Cerebellar nuclear complex (tissue), 1 donor: ENCODE data around the gene TSHZ2.
"Not testable (repeated sequence)": the region's sequence is repeated elsewhere in the genome, so short reads cannot be mapped to it uniquely, and the experiment has no call there.

Source experiments
- DNase-seq, 2 experiments: peaks; one replicate each; lab custom pipeline; 2025; lab: John Stamatoyannopoulos, UW

TSHZ2 gene

DNA sequence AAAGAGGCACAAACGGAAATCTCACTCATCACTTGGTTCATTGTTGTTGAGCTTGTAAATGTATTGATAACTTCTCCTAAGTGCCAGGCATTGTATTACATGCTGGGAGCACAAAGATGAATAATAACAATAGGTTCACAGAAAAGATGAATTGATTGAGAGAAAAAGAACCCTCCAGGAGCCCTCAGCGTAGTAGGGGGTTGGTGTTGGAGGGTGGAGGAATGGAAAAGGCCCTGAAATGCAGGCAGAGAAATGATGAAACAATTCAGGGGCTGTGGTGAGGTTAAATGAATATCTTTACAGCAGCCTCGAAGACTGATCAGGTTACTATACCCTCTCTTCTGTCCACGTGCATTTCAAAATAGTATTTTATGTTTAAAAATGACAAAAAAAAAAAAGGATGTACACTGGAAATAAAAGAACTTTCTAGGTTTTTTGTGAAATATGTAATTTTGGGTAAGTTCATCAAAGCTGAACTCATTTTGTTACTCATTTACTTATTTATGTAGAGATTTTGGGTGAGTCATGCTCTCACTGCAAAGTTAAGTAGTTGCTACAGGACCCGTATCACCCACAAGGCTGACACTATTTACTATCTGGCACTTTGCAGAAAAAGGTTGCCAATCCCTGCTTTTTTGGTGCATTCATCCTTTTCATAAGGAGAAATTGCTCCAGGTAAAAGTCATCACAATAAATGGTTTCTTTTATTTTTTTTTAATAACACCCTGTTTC is 344.2 kb downstream of the TSHZ2 start:
- DNase-seq = no peak

DNA sequence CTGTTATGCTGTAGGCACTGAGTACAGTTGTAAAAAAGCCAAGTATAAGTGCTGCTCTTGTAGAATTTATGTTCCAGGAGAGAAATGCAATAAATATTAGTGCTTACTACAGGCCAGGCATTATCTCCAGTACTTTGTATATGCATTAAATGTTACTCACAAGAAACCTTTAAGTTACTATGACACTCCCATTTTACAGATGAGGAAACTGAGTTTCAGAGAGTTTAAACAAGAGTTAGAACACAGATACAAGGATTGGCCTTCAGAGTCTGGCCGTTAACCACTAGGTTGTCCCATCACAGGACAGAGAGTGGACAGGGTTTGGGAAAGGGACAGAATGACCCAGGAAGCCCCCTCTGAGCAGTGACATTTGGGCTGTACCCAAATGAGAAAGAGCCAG is 347.0 kb downstream of the TSHZ2 start:
- DNase-seq = no peak

DNA sequence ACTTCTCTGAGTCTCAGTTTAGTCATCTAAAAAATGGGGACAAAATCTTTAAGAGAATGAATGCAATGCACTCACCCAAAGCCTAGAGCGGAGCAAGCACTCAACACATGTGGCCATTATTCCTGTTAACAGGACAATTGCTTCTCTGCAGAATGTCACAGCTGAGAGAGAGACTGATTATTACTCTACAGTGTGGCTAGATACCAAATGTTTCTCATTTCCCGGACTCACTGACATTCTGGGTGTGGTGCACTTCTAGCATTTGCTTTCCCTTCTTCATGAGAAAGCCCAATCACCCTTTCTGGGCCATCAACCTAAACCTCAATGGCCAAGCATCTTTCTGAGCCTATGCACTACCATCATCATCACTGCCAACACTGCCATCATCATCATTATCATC is 347.6 kb downstream of the TSHZ2 start:
- no peak for DNase-seq

DNA sequence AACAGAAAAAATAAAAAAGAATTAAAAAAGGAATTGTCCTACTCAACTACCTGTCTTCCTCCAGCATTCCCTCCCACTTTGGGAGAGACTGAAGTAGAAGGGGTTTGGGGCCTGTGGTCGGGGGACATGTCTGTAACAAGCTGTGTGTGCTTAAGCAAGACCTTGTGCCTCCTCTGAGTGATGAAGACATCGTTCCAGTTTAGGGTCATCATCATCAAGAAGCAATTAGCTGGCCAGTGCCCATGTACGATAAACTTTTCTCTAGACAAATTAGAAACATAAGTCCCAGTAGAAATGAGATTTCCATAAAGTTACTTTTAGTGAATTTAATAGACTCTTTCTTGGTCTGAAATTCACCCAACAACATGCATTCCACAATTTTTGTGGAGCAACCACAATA is 348.5 kb downstream of the TSHZ2 start:
- no peak for DNase-seq

DNA sequence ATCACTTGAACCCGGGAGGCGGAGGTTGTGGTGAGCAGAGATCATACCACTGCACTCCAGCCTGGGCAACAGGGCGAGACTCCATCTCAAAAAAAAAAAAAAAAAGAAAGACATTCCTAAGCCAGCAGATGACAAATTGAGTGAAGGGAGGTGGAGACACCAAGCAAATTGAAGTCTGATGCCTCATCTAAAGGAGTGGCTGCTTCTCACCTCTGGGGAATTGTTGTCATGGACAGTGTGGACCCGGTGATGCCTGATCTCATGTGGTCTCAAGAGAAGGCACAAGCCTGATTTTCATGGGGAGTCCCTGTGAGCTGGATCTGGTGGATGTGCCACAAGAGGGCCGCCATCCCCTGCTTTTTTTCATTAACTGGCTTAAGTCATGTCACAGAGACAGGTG is 349.4 kb downstream of the TSHZ2 start:
- no peak for DNase-seq

DNA sequence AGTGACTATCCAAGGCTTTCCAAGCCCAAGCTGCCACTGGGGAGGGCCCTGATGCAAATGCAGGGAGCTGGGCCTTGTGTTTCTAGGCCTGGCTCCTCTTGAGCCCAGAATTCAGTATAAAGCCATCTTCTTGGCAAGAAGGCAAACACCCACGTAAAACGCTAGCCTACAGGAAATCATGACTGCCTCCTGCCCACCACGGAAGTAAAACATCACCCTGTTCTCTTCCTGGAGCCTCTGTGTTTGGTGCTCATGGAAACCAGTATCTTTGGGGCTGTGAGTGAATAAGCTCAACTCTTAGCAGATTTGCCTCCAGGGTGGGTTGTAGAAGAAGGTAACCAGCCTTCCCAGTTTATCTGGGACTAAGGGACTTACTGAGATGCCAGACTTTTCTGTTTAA is 350.5 kb downstream of the TSHZ2 start:
- DNase-seq = no peak

DNA sequence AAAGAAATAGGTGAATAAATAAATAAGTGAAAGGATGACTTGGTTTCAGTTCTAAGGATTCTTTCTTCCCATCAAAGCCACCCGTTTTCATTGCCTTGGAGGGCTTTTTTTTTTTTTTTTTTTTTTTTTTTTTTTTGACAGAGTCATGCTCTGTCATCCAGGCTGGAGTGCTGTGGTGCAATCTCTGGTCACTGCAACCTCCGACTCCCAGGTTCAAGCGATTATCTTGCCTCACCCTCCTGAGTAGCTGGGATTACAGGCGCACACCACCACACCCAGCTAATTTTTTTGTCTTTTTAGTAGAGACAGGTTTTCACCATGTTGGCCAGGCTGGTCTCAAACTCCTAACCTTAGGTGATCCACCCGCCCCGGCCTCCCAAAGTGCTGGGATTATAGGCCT is 351.3 kb downstream of the TSHZ2 start:
- DNase-seq = not testable (repeated sequence)

DNA sequence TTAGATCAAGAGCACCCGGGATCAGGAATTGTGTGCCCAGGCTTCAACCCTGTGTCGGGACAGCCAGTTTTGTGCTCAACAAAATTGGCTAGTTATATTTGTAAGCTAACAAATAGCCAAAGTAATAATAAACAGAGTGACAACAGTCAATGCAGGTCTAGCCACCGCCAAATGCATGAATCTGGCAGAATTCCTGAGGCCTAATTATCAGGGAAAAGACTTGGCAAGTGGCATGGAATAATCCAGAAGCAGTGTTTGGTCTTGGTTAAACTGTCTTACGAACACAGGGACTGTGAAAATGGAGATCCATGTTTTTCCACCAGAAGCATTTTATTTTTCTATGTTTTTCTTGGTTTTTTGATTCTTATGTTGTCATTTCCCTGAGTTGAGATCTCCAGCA is 352.7 kb downstream of the TSHZ2 start:
- no peak for DNase-seq

DNA sequence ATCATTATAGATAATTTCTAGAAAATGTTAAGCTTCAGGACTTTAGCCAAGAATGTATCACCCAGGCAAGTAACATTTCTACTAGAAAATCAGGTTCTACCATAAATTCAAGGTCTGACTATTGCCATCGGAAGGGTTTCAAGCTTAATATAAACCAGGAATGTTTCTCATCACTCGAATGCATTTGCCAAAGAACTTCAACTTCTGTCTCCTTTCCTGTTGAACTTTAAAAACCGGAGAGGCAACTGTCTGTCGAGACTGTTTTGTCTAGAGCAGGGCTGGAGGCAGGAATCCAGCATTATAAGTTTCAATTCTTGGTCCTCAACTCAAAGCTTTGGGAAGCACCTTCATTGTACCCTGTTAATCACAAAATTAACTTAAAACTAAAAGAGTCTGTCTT is 356.8 kb downstream of the TSHZ2 start:
- no peak for DNase-seq

DNA sequence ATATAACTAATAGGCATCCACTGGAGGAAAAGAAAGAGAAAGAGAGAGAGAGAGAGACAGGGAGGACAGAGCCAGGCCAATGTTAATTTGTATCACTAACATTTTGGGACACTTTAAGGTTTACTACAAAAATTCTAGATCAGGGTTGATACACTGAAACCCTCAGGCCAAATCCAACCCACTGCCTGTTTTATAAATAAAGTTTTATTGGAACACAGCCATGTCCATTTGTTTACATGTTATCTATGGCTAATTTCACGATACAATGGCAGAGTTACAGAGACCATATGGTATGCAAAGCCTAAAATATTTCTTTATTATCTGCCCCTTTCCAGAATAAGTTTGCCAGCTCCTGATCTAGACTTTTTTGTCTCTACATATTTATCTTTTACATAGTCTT is 357.6 kb downstream of the TSHZ2 start:
- no peak for DNase-seq

DNA sequence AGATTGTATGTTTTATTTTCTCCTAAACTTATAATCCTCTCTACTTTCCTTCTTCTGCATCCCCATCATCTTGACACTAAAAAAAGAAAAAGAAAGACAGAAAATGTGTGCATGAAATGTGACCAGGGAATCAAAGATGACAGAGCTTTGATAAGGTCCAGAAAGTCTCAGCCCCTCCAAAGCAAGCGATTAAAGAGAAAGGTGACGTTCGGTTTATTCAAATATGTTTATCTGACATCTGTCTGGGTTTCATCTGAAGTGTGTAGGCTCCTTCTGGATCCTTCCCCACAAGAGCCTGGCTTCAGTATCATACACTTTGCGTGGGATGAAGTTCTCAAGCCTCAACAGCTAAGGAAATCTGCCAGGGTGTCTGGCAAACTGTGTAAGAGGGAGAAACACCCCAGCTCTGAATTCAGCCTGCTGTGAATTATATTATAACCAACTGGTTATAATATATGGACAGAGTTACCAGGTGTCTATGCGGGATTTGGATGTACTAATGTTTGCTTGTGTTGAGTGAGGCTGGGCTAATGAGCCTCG is 358.5 kb downstream of the TSHZ2 start:
- no peak for DNase-seq

DNA sequence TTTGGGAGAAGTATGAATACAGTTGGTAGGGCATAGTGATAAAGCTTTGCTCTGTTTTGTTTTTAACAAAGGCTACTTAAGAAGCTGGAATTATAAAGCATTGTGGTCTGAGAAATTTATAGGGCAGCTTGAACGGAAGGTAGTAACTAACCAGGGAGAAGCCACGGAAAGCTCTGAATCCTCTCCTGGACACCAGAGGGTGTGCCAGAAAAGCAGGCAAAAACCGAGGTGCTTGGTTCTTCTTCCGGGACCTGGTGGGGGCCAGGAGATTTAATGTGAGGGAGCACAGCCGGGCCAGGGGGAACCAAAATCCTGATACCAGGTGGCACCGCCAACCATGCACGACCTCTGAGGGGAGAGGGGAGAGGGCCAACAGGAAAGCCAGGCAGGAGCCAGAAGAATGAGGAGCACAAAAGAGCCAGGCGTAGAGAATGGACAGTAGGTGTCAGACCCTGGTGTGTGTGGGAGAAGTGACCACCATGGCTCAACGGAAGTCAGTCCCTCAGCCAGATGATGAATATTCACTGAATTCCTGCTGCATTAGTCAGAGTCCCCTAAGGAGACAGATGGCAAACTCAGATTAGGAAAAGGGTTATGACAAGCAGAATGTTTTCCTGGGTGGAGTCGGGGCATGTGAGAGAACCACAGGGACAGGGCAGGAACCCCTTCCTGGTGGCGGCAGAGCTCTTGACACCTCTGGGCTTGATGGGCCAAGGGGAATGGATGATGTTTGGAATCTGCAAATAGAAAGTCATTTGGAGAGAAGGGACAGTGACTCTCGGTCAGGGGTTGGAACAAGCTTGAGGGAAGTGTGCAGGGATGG is 359.2 kb downstream of the TSHZ2 start:
- no peak for DNase-seq

DNA sequence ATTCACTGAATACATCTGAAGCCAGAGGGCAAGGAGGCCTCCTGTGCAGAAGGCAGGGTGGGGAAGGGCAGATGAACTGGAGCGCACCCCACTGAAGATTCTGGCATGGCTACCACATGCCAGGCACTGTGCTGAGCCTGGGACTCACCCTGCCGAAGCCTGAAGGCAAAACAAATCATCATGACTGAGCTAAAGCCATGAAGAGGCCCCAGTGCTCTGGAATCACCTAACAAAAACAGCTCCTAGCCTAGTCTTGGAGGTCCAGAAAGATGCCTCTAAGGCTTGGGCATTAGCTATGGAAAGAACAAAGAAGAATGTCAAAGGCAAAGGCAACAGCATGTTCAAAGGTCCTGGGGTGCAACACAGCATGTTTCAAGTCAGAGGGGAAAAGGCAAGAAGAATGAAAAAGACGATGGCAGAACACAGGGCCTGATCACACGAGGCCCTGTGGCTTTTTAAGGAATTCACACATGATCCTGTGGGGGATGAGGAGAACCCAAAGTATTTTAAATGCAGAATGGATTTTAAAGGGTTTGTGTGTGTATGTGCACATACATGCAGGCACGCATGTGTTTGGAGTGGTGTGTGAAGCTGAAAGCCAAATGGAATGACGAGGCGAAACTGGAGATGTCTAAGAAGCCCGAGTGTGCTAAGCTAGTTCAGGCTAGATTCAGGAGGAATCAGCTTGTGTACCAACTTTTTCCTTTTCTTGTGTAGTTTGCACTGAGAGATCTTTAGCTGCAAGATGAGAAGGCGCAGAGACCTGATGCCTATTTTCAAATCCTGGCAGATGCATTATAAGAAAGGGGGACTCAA is 360.1 kb downstream of the TSHZ2 start:
- DNase-seq = no peak

DNA sequence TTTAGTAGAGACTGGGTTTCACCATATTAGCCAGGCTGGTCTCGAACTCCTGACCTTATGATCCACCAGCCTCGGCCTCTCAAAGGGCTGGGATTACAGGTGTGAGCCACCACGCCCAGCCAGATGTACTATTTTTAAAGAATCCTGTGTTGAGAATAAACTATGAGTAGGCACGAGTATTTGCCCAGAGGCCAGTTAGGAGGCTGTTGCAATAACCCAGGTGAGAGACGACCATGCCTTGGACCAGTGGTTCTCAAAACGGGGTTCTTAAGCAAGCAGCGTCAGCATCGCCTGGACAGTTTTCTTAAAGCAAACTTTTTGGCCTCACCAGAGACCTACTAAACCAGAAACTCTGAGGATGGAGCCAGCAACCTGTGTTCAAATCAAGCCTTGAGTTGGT is 362.7 kb downstream of the TSHZ2 start:
- DNase-seq = no peak

DNA sequence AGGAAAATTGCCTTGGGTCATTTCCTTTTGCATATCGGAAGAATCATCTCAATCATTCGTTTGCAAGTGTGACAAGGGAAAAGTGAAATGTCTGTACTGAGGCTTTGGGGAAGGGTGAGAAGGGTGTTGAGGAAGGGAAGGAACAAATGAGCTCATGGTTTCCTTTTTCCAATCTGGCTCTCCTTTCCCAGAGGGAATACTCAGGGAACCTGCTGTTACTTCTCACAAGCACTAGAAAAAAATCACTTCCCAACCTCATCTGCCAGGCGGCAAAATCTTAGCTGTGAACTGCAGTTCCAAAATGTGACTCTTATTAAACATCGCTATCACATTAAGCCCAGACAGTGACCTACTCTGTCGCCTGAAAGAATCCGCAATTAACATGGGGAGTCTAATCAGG is 363.4 kb downstream of the TSHZ2 start:
- DNase-seq = no peak

DNA sequence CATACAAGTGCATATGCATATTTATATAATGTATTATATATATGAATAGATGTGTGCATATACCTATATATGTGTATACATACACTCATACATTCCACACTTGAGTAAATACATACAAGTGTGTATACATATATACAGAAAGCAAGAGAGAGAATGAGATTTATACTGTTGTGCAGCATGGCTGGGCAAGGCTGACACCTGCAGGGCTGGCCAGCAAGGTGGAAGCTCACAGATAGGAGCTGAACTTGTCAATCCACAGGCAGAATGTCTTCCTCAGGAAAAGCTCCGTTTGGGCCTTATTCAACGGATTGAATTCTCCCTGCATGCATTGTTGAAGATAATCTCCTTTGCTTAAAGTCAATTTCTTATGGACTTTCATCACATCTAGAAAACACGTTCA is 364.7 kb downstream of the TSHZ2 start:
- DNase-seq = no peak

DNA sequence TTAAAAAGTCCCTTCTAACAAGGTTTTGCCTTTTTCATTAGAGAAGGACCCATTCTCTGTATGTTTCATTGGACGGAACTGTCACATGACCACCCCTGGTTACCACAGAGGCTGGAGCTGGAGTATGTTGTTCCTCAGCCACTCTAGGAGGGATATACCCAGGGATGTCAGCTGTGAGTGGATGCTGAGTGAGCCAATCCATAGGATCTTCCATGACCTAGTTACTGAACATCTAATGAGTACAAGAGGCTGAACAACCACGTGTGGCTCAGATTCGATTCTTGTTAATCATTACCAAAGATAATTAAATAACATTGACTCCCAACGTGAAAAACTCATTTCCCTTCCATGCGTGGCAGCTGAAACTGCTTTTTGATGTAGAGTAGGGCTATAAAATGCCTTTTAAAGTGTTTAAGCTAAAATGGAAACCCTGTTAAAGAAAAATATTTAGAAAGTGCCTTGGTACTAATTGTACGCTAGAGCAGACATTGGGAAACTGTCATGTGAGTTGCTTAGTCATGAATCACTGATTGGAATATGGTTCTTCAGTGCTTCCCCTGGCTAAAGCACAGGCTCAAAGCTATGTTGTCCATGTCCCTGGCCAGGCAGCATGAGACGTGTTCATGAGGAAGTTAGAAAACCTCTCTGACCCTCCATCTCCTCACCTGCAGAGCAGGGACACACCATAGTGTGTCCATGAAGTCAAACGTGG is 365.4 kb downstream of the TSHZ2 start:
- DNase-seq = no peak

DNA sequence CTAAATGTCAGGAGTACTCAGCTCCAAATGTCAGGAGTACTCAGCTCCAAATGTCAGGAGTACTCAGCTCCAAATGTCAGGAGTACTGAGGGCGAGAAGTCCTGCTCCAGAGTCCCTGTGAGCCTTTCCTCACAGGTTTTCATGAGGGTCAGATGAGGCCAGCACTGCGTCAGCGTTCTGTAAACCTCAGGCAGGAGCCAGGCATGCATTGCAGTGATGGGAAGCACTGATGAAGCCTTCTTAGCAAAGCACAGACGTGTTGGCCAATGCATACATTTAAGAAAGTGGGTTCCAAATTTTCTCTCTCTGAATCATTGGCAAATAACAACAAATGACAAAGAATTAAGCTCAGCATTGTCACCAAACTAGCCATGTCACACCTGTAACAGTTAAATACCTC is 366.6 kb downstream of the TSHZ2 start:
- no peak for DNase-seq

DNA sequence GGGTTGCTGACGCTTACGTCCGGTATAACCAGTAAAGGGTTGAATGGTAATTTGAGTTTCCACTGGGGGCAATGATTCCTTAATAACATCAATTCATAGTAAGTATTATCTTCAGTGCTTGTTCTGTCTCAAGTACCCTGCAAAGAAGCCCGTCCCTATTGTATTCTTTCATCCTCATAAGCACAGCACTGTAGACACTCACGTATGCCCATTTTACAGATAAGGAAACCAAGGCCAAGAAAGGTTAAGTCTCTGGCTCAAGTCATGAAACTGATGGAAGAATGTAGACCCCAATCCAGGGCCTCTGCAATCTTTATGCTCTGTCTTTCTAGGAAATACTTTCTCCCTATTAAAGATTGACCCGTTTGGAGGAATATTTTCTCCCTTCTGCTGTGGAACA is 370.3 kb downstream of the TSHZ2 start:
- no peak for DNase-seq

DNA sequence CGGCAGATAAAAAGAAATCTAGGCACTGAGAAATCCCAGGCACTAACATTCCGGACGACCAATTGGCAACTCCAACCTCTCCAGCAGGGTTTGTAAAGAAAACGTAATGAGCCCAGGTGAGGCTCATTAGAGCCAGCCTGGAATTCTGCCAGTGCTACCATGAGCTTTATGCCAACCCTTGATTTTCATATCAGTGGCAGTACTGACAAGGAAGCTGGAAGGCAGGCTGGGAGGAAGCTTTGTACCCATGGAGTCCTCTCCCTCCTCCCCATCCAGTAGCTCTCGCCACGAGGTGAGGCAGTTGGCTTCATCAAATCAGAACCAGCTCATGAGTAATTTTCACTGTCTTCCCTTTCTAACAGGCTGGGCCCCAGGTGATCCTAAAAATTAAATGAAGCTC is 371.3 kb downstream of the TSHZ2 start:
- DNase-seq = no peak

DNA sequence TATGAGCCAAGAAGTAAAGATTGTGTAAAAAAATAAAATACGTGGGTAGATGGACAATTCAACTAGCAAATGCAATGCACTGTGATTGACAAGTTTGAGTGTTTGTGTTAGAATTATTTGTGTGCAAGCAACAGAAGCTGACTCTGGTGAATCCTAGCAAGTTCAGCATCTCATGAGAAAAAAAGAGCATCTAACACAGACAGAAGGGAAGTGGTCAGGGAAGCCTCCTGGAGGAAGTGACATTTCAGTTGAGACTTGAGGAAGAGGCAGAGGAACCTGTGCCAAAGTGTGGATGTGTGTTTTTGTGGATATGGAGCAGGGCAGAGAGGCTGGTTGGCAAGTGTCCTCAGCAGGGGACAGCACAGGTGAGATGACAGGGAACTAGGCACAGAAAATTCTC is 372.7 kb downstream of the TSHZ2 start:
- DNase-seq = no peak
